GM23338 (cell line): ENCODE results near the gene PDE4B. TPM values are rescaled to one million over a fixed set of nuclear protein-coding genes. Genes with fewer than 3 reads are reported as not detected.

Experiments used
- ATAC-seq: fragments of 200-7000 bp; cut with Tn5 transposase; 3 replicates; pipeline ENCODE4 v1.9.1; 2020
- DNase-seq: peaks from one replicate; pipeline ENCODE4 v3.0.0-alpha.2; 2015; ENCODE audit warnings: low spot score
- H2AFZ ChIP-seq: fragments of 200-600 bp; sonication (generic); 2 replicates; pipeline ENCODE4 v1.8.0; 2016; ENCODE audit warnings: antibody characterized with exemption, mild to moderate bottlenecking, moderate library complexity
- H3F3A ChIP-seq: fragments of 200-600 bp; sonication (generic); replicated peaks from 2 replicates; pipeline ENCODE4 v1.8.0; 2017; ENCODE audit warnings: antibody characterized with exemption, mixed run types, low read depth
- H3K27ac ChIP-seq: fragments of 200-600 bp; sonication (generic); 2 replicates; pipeline ENCODE4 v1.6.1; 2016; ENCODE audit warnings: low read depth
- H3K27me3 ChIP-seq: fragments of 200-600 bp; sonication (generic); 2 replicates; pipeline ENCODE4 v1.8.0; 2016; ENCODE audit warnings: mild to moderate bottlenecking, mixed run types, moderate library complexity; ENCODE audit not compliant: insufficient read depth
- H3K36me3 ChIP-seq: fragments of 200-600 bp; sonication (generic); 2 replicates; pipeline ENCODE4 v1.8.0; 2016; ENCODE audit warnings: mild to moderate bottlenecking; ENCODE audit not compliant: insufficient read depth
- H3K4me1 ChIP-seq: fragments of 200-600 bp; sonication (generic); 2 replicates; pipeline ENCODE4 v1.8.0; 2016; ENCODE audit warnings: mild to moderate bottlenecking, moderate library complexity; ENCODE audit not compliant: insufficient read depth
- H3K4me2 ChIP-seq: fragments of 200-600 bp; sonication (generic); 2 replicates; pipeline ENCODE4 v1.7.1; 2017; ENCODE audit warnings: mixed run types
- H3K4me3 ChIP-seq: fragments of 200-600 bp; sonication (generic); 2 replicates; pipeline ENCODE4 v1.6.1; 2016; ENCODE audit warnings: mixed run types
- H3K79me2 ChIP-seq: fragments of 200-600 bp; sonication (generic); replicated peaks from 2 replicates; pipeline ENCODE4 v1.8.0; 2017; ENCODE audit warnings: mild to moderate bottlenecking; ENCODE audit not compliant: insufficient read depth
- H3K9me2 ChIP-seq: fragments of 200-600 bp; sonication (generic); 2 replicates; pipeline ENCODE4 v1.8.0; 2017; ENCODE audit not compliant: insufficient read depth
- H4K20me1 ChIP-seq: fragments of 200-600 bp; sonication (generic); replicated peaks from 2 replicates; pipeline ENCODE4 v1.8.0; 2017; ENCODE audit warnings: mild to moderate bottlenecking; ENCODE audit not compliant: insufficient read depth
- H3K27ac Mint-ChIP-seq: 2 replicates; pipeline ENCODE4 v1.8.0; 2020; ENCODE audit warnings: inconsistent platforms, mild to moderate bottlenecking, moderate library complexity, mixed read lengths
- H3K27me3 Mint-ChIP-seq: 3 replicates; pipeline ENCODE4 v1.8.0; 2022; ENCODE audit warnings: low read depth, mild to moderate bottlenecking, moderate library complexity, mixed read lengths, inconsistent platforms; ENCODE audit not compliant: insufficient read depth, poor library complexity
- H3K36me3 Mint-ChIP-seq: 3 replicates; pipeline ENCODE4 v1.8.0; 2021; ENCODE audit warnings: low read depth, mild to moderate bottlenecking, inconsistent platforms, moderate library complexity, mixed read lengths
- H3K4me1 Mint-ChIP-seq: 3 replicates; pipeline ENCODE4 v1.8.0; 2020; ENCODE audit warnings: mild to moderate bottlenecking, inconsistent platforms, mixed read lengths
- H3K4me3 Mint-ChIP-seq: 3 replicates; pipeline ENCODE4 v1.8.0; 2021; ENCODE audit warnings: moderate library complexity, mild to moderate bottlenecking, inconsistent platforms, mixed read lengths
- H3K9me3 Mint-ChIP-seq: 3 replicates; pipeline ENCODE4 v1.8.0; 2020; ENCODE audit warnings: moderate library complexity, mild to moderate bottlenecking, inconsistent platforms, mixed read lengths
- ETS1 ChIP-seq: IDR thresholded peaks from 2 replicates; pipeline ENCODE4 v1.6.1; 2016; ENCODE audit warnings: antibody characterized with exemption
- EZH2phosphoT487 ChIP-seq: fragments of 200-600 bp; sonication (generic); IDR thresholded peaks from one replicate; pipeline ENCODE4 v1.8.1; 2018; ENCODE audit warnings: antibody characterized with exemption; ENCODE audit not compliant: unreplicated experiment
- JUNB ChIP-seq: IDR thresholded peaks from one replicate; pipeline ENCODE4 v1.6.1; 2016; ENCODE audit warnings: antibody characterized with exemption; ENCODE audit not compliant: unreplicated experiment
- STAT1 ChIP-seq: IDR thresholded peaks from one replicate; pipeline ENCODE4 v1.6.1; 2016; ENCODE audit warnings: antibody characterized with exemption; ENCODE audit not compliant: unreplicated experiment
- ZNF114 ChIP-seq: fragments of 250-450 bp; sonication (Bioruptor Pico); IDR thresholded peaks from 2 replicates; pipeline ENCODE4 v1.5.0; 2020; ENCODE audit warnings: mild to moderate bottlenecking, moderate library complexity
- ZNF331 ChIP-seq: fragments of 250-450 bp; sonication (Bioruptor Pico); IDR thresholded peaks from 2 replicates; pipeline ENCODE4 v1.5.0; 2020; ENCODE audit warnings: low read depth, mild to moderate bottlenecking, moderate library complexity
- polyA plus RNA-seq: library from polyadenylated mRNA; unstranded; fragments of >200 nt; fragmentation: Nextera tagmentation; extraction: Ambion mirVana; gene quantifications from 2 replicates; pipeline ENCODE4 v1.2.1, GENCODE V29; 2016
- total RNA-seq: library from RNA; depleted of rRNA; stranded (reverse); fragments of >200 nt; shearing (Covaris generic); gene quantifications from 2 replicates; pipeline ENCODE4 v1.2.3, GENCODE V29; 2014
- TF ChIP-seq, protein P1 (sequence below): fragments of 250-450 bp; sonication (Bioruptor Pico); IDR thresholded peaks from 2 replicates; pipeline ENCODE4 v1.5.0; 2020; ENCODE audit warnings: mild to moderate bottlenecking, moderate library complexity
- TF ChIP-seq, protein P2 (sequence below), 2 experiments: fragments of 200-600 bp in 1 of 2; sonication (generic) in 1 of 2; conservative IDR thresholded peaks; 2 replicates each; pipeline versions ENCODE4 v1.5.1 to v1.6.1; 2016 to 2017; ENCODE audit warnings: antibody characterized with exemption in 2 of 2, low read depth in 2 of 2, mild to moderate bottlenecking in 2 of 2, moderate library complexity in 1 of 2
- TF ChIP-seq, protein P3 (sequence below): IDR thresholded peaks from one replicate; pipeline ENCODE4 v1.6.1; 2018; ENCODE audit warnings: antibody characterized with exemption; ENCODE audit not compliant: unreplicated experiment

Gene PDE4B
- total and polyA plus RNA-seq, 2 experiments from 2014 or later, result 14.0 to 25.6 TPM

- H3K27me3 ChIP-seq, result no peaks in the 10 kb centered on the region
- DNase-seq (peak; percentile 65), ATAC-seq (no peak)
- no peaks in the 10 kb centered on the region for H3F3A ChIP-seq
- no peaks in the 10 kb centered on the region for H3K9me2 ChIP-seq
- no peak overlapping the region for H3K27ac Mint-ChIP-seq
- no peak overlapping the region for H3K4me2 ChIP-seq
- no peak overlapping the region for H3K4me3 Mint-ChIP-seq
- H3K79me2 ChIP-seq, result no peaks in the 10 kb centered on the region
- no peak overlapping the region for H2AFZ ChIP-seq
- H3K36me3 ChIP-seq, result no peaks in the 10 kb centered on the region
- no peaks in the 10 kb centered on the region for H3K9me3 Mint-ChIP-seq
- H3K27me3 Mint-ChIP-seq, result no peaks in the 10 kb centered on the region
- no peak overlapping the region for H3K4me3 ChIP-seq
- H4K20me1 ChIP-seq, result no peaks in the 10 kb centered on the region
- TF ChIP-seq, protein P1, sequence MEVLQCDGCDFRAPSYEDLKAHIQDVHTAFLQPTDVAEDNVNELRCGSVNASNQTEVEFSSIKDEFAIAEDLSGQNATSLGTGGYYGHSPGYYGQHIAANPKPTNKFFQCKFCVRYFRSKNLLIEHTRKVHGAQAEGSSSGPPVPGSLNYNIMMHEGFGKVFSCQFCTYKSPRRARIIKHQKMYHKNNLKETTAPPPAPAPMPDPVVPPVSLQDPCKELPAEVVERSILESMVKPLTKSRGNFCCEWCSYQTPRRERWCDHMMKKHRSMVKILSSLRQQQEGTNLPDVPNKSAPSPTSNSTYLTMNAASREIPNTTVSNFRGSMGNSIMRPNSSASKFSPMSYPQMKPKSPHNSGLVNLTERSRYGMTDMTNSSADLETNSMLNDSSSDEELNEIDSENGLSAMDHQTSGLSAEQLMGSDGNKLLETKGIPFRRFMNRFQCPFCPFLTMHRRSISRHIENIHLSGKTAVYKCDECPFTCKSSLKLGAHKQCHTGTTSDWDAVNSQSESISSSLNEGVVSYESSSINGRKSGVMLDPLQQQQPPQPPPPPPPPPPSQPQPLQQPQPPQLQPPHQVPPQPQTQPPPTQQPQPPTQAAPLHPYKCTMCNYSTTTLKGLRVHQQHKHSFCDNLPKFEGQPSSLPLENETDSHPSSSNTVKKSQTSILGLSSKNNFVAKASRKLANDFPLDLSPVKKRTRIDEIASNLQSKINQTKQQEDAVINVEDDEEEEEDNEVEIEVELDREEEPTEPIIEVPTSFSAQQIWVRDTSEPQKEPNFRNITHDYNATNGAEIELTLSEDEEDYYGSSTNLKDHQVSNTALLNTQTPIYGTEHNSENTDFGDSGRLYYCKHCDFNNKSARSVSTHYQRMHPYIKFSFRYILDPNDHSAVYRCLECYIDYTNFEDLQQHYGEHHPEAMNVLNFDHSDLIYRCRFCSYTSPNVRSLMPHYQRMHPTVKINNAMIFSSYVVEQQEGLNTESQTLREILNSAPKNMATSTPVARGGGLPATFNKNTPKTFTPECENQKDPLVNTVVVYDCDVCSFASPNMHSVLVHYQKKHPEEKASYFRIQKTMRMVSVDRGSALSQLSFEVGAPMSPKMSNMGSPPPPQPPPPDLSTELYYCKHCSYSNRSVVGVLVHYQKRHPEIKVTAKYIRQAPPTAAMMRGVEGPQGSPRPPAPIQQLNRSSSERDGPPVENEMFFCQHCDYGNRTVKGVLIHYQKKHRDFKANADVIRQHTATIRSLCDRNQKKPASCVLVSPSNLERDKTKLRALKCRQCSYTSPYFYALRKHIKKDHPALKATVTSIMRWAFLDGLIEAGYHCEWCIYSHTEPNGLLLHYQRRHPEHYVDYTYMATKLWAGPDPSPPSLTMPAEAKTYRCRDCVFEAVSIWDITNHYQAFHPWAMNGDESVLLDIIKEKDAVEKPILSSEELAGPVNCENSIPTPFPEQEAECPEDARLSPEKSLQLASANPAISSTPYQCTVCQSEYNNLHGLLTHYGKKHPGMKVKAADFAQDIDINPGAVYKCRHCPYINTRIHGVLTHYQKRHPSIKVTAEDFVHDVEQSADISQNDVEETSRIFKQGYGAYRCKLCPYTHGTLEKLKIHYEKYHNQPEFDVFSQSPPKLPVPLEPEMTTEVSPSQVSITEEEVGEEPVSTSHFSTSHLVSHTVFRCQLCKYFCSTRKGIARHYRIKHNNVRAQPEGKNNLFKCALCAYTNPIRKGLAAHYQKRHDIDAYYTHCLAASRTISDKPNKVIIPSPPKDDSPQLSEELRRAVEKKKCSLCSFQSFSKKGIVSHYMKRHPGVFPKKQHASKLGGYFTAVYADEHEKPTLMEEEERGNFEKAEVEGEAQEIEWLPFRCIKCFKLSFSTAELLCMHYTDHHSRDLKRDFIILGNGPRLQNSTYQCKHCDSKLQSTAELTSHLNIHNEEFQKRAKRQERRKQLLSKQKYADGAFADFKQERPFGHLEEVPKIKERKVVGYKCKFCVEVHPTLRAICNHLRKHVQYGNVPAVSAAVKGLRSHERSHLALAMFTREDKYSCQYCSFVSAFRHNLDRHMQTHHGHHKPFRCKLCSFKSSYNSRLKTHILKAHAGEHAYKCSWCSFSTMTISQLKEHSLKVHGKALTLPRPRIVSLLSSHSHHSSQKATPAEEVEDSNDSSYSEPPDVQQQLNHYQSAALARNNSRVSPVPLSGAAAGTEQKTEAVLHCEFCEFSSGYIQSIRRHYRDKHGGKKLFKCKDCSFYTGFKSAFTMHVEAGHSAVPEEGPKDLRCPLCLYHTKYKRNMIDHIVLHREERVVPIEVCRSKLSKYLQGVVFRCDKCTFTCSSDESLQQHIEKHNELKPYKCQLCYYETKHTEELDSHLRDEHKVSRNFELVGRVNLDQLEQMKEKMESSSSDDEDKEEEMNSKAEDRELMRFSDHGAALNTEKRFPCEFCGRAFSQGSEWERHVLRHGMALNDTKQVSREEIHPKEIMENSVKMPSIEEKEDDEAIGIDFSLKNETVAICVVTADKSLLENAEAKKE, result no peak
- TF ChIP-seq JUNB, result no peak
- no peak for TF ChIP-seq ETS1
- TF ChIP-seq, protein P2, sequence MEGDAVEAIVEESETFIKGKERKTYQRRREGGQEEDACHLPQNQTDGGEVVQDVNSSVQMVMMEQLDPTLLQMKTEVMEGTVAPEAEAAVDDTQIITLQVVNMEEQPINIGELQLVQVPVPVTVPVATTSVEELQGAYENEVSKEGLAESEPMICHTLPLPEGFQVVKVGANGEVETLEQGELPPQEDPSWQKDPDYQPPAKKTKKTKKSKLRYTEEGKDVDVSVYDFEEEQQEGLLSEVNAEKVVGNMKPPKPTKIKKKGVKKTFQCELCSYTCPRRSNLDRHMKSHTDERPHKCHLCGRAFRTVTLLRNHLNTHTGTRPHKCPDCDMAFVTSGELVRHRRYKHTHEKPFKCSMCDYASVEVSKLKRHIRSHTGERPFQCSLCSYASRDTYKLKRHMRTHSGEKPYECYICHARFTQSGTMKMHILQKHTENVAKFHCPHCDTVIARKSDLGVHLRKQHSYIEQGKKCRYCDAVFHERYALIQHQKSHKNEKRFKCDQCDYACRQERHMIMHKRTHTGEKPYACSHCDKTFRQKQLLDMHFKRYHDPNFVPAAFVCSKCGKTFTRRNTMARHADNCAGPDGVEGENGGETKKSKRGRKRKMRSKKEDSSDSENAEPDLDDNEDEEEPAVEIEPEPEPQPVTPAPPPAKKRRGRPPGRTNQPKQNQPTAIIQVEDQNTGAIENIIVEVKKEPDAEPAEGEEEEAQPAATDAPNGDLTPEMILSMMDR (conservative IDR thresholded peaks at IDR 0.05; ENCODE audit: low read depth in 2 of 2), result no peak
- TF ChIP-seq STAT1, result no peak
- TF ChIP-seq, protein P3, sequence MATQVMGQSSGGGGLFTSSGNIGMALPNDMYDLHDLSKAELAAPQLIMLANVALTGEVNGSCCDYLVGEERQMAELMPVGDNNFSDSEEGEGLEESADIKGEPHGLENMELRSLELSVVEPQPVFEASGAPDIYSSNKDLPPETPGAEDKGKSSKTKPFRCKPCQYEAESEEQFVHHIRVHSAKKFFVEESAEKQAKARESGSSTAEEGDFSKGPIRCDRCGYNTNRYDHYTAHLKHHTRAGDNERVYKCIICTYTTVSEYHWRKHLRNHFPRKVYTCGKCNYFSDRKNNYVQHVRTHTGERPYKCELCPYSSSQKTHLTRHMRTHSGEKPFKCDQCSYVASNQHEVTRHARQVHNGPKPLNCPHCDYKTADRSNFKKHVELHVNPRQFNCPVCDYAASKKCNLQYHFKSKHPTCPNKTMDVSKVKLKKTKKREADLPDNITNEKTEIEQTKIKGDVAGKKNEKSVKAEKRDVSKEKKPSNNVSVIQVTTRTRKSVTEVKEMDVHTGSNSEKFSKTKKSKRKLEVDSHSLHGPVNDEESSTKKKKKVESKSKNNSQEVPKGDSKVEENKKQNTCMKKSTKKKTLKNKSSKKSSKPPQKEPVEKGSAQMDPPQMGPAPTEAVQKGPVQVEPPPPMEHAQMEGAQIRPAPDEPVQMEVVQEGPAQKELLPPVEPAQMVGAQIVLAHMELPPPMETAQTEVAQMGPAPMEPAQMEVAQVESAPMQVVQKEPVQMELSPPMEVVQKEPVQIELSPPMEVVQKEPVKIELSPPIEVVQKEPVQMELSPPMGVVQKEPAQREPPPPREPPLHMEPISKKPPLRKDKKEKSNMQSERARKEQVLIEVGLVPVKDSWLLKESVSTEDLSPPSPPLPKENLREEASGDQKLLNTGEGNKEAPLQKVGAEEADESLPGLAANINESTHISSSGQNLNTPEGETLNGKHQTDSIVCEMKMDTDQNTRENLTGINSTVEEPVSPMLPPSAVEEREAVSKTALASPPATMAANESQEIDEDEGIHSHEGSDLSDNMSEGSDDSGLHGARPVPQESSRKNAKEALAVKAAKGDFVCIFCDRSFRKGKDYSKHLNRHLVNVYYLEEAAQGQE, result no peak
- no peak for TF ChIP-seq EZH2phosphoT487
- TF ChIP-seq ZNF331 (CRISPR knock-in tag), result no peak
- TF ChIP-seq ZNF114 (CRISPR knock-in tag), result no peak
- H3K27ac ChIP-seq, result no peak overlapping the region
- no peaks in the 10 kb centered on the region for H3K4me1 Mint-ChIP-seq
- H3K36me3 Mint-ChIP-seq, result no peaks in the 10 kb centered on the region
- H3K4me1 ChIP-seq, result no peaks in the 10 kb centered on the region
These were observed 298.3 kb downstream of the PDE4B start for GRCh38 chr1:66090859-66091457.
